Measurements from ENCODE around the gene DRICH1.

- no peak for TF ChIP-seq POLR2A (IDR thresholded peaks at IDR 0.05)
- TF ChIP-seq, protein P1, sequence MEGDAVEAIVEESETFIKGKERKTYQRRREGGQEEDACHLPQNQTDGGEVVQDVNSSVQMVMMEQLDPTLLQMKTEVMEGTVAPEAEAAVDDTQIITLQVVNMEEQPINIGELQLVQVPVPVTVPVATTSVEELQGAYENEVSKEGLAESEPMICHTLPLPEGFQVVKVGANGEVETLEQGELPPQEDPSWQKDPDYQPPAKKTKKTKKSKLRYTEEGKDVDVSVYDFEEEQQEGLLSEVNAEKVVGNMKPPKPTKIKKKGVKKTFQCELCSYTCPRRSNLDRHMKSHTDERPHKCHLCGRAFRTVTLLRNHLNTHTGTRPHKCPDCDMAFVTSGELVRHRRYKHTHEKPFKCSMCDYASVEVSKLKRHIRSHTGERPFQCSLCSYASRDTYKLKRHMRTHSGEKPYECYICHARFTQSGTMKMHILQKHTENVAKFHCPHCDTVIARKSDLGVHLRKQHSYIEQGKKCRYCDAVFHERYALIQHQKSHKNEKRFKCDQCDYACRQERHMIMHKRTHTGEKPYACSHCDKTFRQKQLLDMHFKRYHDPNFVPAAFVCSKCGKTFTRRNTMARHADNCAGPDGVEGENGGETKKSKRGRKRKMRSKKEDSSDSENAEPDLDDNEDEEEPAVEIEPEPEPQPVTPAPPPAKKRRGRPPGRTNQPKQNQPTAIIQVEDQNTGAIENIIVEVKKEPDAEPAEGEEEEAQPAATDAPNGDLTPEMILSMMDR (IDR thresholded peaks at IDR 0.05): no peak
These were observed 49.1 kb upstream of the DRICH1 start for GRCh38 chr22:23681026-23681809.

Data from sigmoid colon (tissue), 3 donors.